Stomach smooth muscle (tissue), 2 donors: ENCODE data around the gene ATG13.

ENCODE experiments used
- H3K27ac ChIP-seq: one replicate; pipeline ENCODE4 v1.7.0; 2013; ENCODE audit warnings: mild to moderate bottlenecking, low read length, inconsistent platforms
- H3K27me3 ChIP-seq, 2 donors: one replicate each; pipeline ENCODE4 v1.7.0; 2013; ENCODE audit warnings: low read length in 2 of 2; ENCODE audit not compliant: insufficient read depth in 2 of 2, control insufficient read depth in 1 of 2
- H3K36me3 ChIP-seq, 2 donors: one replicate each; pipeline ENCODE4 v1.7.0; 2013; ENCODE audit warnings: low read length in 2 of 2; ENCODE audit not compliant: control insufficient read depth in 2 of 2, insufficient read depth in 2 of 2
- H3K4me1 ChIP-seq: one replicate; pipeline ENCODE4 v1.7.0; 2013; ENCODE audit warnings: low read length; ENCODE audit not compliant: control insufficient read depth, insufficient read depth
- H3K4me3 ChIP-seq, 2 donors: one replicate each; pipeline ENCODE4 v1.7.0; 2013; ENCODE audit warnings: low read length in 2 of 2
- H3K9ac ChIP-seq, 2 donors: one replicate each; pipeline ENCODE4 v1.7.0; 2013; ENCODE audit warnings: low read length in 2 of 2, mild to moderate bottlenecking in 1 of 2
- H3K9me3 ChIP-seq, 2 donors: one replicate each; pipeline ENCODE4 v1.7.0; 2013; ENCODE audit warnings: low read length in 2 of 2; ENCODE audit not compliant: control insufficient read depth in 2 of 2
- donor health status: healthy.
- donor health status: Pancreatic carcinoma.

Gene ATG13

GRCh38 chr11:46676436-46677158 lies 59.2 kb downstream of the ATG13 start:
- no peaks in the 10 kb centered on the region for H3K27me3 ChIP-seq
- H3K36me3 ChIP-seq, result peaks cover 31 to 58% of the 10 kb centered on the region in 2 donors
- H3K4me1 ChIP-seq, result peaks cover 25% of the 10 kb centered on the region
- no peak overlapping the region for H3K4me3 ChIP-seq
- peak overlapping the region; percentile 76 for H3K27ac ChIP-seq
- H3K9me3 ChIP-seq, result no peaks in the 10 kb centered on the region
- H3K9ac ChIP-seq, result no peak overlapping the region

DNA sequence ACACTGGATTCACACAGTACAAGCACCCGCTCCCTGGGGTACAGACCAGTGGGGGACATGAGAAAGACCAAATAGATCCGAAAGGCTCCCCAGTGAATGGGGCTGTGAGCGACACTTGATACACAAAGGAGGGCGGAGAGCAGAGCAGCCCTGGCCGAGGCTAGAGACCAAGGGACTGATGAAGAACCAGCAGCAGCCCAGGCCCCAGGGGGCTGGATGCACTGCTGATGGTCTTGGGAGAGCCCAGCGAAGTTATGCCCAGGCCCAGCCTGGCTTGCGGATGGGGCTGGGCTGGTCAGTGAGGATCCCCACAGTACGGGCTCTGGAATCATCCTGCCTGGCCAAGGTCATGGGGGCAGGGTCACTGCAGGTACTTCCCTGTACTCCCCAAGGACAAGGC lies 59.8 kb downstream of the ATG13 start:
- H3K27ac ChIP-seq, result no peak overlapping the region
- peaks cover 25% of the 10 kb centered on the region for H3K4me1 ChIP-seq
- no peak overlapping the region for H3K4me3 ChIP-seq

DNA sequence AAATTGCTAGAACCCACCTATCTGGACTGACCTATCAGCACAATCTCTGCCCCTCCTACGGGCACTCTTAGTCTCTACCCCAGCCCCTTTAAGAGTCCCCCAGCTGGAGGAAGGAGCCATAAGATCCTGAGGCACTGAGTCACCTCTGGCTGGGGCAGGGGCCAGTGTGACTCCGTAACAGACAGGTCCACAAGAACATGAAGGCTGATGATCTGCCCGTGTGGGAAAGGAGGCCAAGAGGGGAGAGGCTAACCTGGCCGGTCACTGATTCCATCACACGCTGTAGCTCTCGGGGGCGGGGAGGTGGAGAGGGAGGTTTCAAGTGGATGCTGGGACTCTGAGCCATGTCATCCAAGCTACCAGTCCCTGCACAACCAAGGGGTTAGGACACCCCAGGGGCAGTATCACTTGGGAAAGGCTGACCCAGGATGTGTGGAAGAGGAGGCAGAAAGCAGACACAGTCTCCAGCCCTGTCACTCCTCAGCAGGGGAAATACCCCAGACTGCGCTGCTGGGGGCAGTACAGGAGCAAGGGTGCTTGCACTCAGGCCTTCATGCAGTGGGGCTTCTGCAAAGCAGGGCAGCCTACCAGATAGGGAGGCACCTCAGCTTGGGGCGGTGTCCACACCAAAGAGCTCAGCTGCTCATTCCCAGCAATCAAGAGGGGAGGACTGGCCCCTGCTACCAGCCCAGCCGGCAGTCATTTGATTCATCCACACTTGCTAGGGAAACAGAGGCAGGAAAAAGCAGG lies 60.8 kb downstream of the ATG13 start:
- no peak overlapping the region for H3K27ac ChIP-seq
- no peak overlapping the region for H3K9ac ChIP-seq
- H3K9me3 ChIP-seq, result no peaks in the 10 kb centered on the region
- H3K36me3 ChIP-seq, result peaks cover 31 to 54% of the 10 kb centered on the region in 2 donors
- H3K4me1 ChIP-seq, result peaks cover 25% of the 10 kb centered on the region
- H3K4me3 ChIP-seq, result no peak overlapping the region
- no peaks in the 10 kb centered on the region for H3K27me3 ChIP-seq

More for the DNA sequence above, 59.8 kb downstream of the ATG13 start:
- Histone ChIP-seq H3K9me3 (no peaks in the 10 kb centered on the region), H3K36me3 (peaks cover 31 to 59% of the 10 kb centered on the region in 2 donors), H3K27me3 (no peaks in the 10 kb centered on the region), H3K9ac (no peak overlapping the region)

DNA sequence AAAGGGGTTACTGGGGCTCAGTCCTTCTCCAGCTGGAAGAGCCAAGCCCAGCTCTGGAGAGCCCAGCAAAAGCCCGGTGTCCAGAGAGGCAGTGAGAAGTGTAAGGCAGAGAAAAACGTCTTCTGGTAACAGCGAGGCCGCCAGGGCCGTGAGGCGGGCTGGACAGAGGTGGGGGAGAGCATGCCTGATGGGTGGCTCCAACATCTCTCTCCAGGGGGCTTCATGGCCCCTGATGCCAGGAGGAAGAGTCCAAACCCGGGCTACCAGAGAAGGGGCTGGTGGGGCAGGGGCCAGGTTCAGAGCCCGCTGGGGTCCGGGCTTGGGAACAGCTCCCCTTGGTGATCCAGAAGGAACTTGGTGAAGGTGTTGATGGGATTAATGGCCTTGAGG lies 61.4 kb downstream of the ATG13 start:
- H3K4me3 ChIP-seq, result no peak overlapping the region
- peaks cover 31 to 50% of the 10 kb centered on the region in 2 donors for H3K36me3 ChIP-seq
- no peak overlapping the region for H3K9ac ChIP-seq
- no peaks in the 10 kb centered on the region for H3K9me3 ChIP-seq
- H3K27ac ChIP-seq, result no peak overlapping the region
- no peaks in the 10 kb centered on the region for H3K27me3 ChIP-seq
- peaks cover 23% of the 10 kb centered on the region for H3K4me1 ChIP-seq

- H3K27ac ChIP-seq, result no peak overlapping the region
- H3K9ac ChIP-seq, result no peak overlapping the region
- no peaks in the 10 kb centered on the region for H3K27me3 ChIP-seq
- no peaks in the 10 kb centered on the region for H3K9me3 ChIP-seq
- peaks cover 20% of the 10 kb centered on the region for H3K4me1 ChIP-seq
- H3K36me3 ChIP-seq, result peaks cover 31 to 48% of the 10 kb centered on the region in 2 donors
- no peak overlapping the region for H3K4me3 ChIP-seq
Measured at GRCh38 chr11:46679241-46680163, 62.1 kb downstream of the ATG13 start.

GRCh38 chr11:46680164-46680760 lies 62.9 kb downstream of the ATG13 start:
- H3K4me1 ChIP-seq, result peaks cover 13% of the 10 kb centered on the region
- H3K27me3 ChIP-seq, result no peaks in the 10 kb centered on the region
- no peaks in the 10 kb centered on the region for H3K9me3 ChIP-seq
- no peak overlapping the region for H3K9ac ChIP-seq
- H3K36me3 ChIP-seq, result peaks cover 31 to 48% of the 10 kb centered on the region in 2 donors
- no peak overlapping the region for H3K27ac ChIP-seq
- no peak overlapping the region for H3K4me3 ChIP-seq

DNA sequence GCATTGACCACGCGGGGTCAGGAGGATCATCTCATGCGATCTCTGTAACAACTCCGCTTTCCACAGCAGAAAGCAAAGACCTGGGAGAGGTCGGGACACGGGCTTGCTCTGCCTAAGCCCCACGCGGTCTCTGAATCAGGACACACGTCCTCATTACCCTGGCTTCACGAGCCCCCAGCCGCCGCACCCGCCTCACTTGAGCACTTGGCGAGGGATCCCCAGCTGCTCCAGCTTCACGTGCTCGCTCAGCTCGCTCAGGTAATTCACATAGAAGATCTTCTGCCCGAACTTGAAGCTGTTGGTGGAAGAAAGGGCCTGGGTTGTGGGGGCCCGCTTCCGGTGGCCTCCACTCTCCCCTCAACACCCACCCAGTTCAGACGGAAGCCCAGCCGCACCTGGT lies 63.5 kb downstream of the ATG13 start:
- Histone ChIP-seq H3K9me3 (no peaks in the 10 kb centered on the region), H3K36me3 (peaks cover 31 to 48% of the 10 kb centered on the region in 2 donors), H3K27ac (no peak overlapping the region)

DNA sequence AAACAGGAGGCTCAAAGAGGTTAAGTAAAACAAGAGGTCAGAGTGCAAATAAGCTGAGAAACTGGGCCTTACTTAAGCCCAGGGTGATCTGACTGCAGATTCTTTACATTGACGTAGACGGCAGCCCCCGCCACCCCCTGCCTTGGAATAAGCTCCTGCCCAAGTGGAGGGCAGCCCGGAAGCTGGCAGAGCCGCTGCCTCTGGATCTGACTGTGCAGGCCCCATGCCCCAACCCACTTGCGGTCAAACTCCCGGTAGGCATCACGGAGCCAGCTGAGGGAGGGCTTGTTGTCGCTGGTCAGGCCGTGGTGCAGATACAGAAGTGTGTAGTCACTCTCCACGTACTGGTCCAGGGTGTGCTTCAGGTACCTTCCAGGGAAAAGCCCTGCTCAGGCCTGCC lies 64.5 kb downstream of the ATG13 start:
- H3K9me3 ChIP-seq, result no peaks in the 10 kb centered on the region
- H3K4me3 ChIP-seq, result no peak overlapping the region
- peaks cover 34 to 47% of the 10 kb centered on the region in 2 donors for H3K36me3 ChIP-seq
- H3K27ac ChIP-seq, result no peak overlapping the region
- no peak overlapping the region for H3K9ac ChIP-seq
- no peaks in the 10 kb centered on the region for H3K27me3 ChIP-seq
- H3K4me1 ChIP-seq, result peaks cover 3% of the 10 kb centered on the region

More for the DNA sequence above, 63.5 kb downstream of the ATG13 start:
- no peaks in the 10 kb centered on the region for H3K27me3 ChIP-seq
- H3K4me3 ChIP-seq, result no peak overlapping the region
- peaks cover 7% of the 10 kb centered on the region for H3K4me1 ChIP-seq
- H3K9ac ChIP-seq, result no peak overlapping the region

GRCh38 chr11:46682773-46683752 lies 65.7 kb downstream of the ATG13 start:
- H3K4me3 ChIP-seq, result no peak overlapping the region
- peaks cover 10% of the 10 kb centered on the region for H3K4me1 ChIP-seq
- H3K9me3 ChIP-seq, result no peaks in the 10 kb centered on the region
- no peaks in the 10 kb centered on the region for H3K27me3 ChIP-seq
- no peak overlapping the region for H3K9ac ChIP-seq
- H3K36me3 ChIP-seq, result peaks cover 43 to 54% of the 10 kb centered on the region in 2 donors
- H3K27ac ChIP-seq, result no peak overlapping the region
